SK-N-SH (cell line): ENCODE data around the gene DOCK10. TPM values are rescaled to one million over a fixed set of nuclear protein-coding genes. Genes with fewer than 3 reads are reported as not detected.

Source experiments
- CTCF ChIA-PET: fragments of 300-600, 350-600 bp; formaldehyde crosslinking; extraction: SDS; loops from one replicate; lab custom pipeline; 2021; lab: Yijun Ruan, JAX
- POLR2A ChIA-PET: fragments of 350-600 bp; sonication (Branson Sonifier 250); formaldehyde crosslinking; extraction: SDS; loops from one replicate; lab custom pipeline; 2020; ENCODE audit warnings: antibody characterized with exemption, inconsistent platforms; lab: Yijun Ruan, JAX
- DNase-seq: peaks from one replicate; pipeline ENCODE4 v3.0.0; 2012
- H2AFZ ChIP-seq: fragments of 200-600 bp; sonication (generic); 2 replicates; pipeline ENCODE4 v1.8.1; 2016; ENCODE audit warnings: antibody characterized with exemption, mild to moderate bottlenecking, low read depth
- H3F3A ChIP-seq: fragments of 200-600 bp; sonication (generic); replicated peaks from 2 replicates; pipeline ENCODE3; 2016; ENCODE audit warnings: antibody characterized with exemption, mild to moderate bottlenecking; ENCODE audit not compliant: insufficient read depth
- H3K27ac ChIP-seq, 2 experiments: fragments of 200-500 bp in 1 of 2; fragments of 200-600 bp in 1 of 2; sonication (Bioruptor generic) in 1 of 2; sonication (generic), shearing (Covaris generic) in 1 of 2; 2 replicates each; pipeline versions ENCODE4 v1.5.1 to v1.6.1; 2014 to 2016; ENCODE audit warnings: low read depth in 2 of 2, inconsistent platforms in 1 of 2, low read length in 1 of 2, mild to moderate bottlenecking in 1 of 2, mixed read lengths in 1 of 2
- H3K27me3 ChIP-seq: fragments of 200-600 bp; sonication (generic), shearing (Covaris generic); 2 replicates; pipeline ENCODE4 v1.6.1; 2016; ENCODE audit warnings: mixed run types; ENCODE audit not compliant: insufficient read depth
- H3K36me3 ChIP-seq, 2 experiments: fragments of 200-500 bp in 1 of 2; fragments of 200-600 bp in 1 of 2; sonication (Bioruptor generic) in 1 of 2; sonication (generic) in 1 of 2; replicated peaks in 1 of 2; 2 replicates each; pipeline versions ENCODE3 to v1.5.1; 2014 to 2016; ENCODE audit warnings: low read length in 1 of 2, mild to moderate bottlenecking in 1 of 2; ENCODE audit not compliant: insufficient read depth in 2 of 2, control insufficient read depth in 1 of 2
- H3K4me1 ChIP-seq, 2 experiments: fragments of 200-500 bp in 1 of 2; fragments of 200-600 bp in 1 of 2; sonication (Bioruptor generic) in 1 of 2; sonication (generic), shearing (Covaris generic) in 1 of 2; 2 replicates each; pipeline versions ENCODE4 v1.5.1 to v1.6.1; 2014 to 2016; ENCODE audit warnings: low read depth in 1 of 2, low read length in 1 of 2, mixed run types in 1 of 2; ENCODE audit not compliant: insufficient read depth in 2 of 2, control insufficient read depth in 1 of 2
- H3K4me2 ChIP-seq: fragments of 200-600 bp; sonication (generic), shearing (Covaris generic); 2 replicates; pipeline ENCODE4 v1.6.1; 2017; ENCODE audit warnings: mixed run types
- H3K4me3 ChIP-seq, 2 experiments: fragments of 200-500 bp in 1 of 2; fragments of 200-600 bp in 1 of 2; sonication (Bioruptor generic) in 1 of 2; sonication (generic), shearing (Covaris generic) in 1 of 2; 2 replicates each; pipeline versions ENCODE4 v1.5.1 to v1.8.1; 2014 to 2016; ENCODE audit warnings: low read depth in 2 of 2, inconsistent platforms in 1 of 2, low read length in 1 of 2, mild to moderate bottlenecking in 1 of 2, mixed read lengths in 1 of 2, moderate library complexity in 1 of 2
- H3K79me2 ChIP-seq: fragments of 200-600 bp; sonication (generic); 2 replicates; pipeline ENCODE4 v1.8.1; 2017; ENCODE audit warnings: mild to moderate bottlenecking; ENCODE audit not compliant: insufficient read depth
- H3K9ac ChIP-seq: fragments of 200-600 bp; sonication (generic); 2 replicates; pipeline ENCODE4 v1.6.1; 2017; ENCODE audit warnings: mixed run types
- H3K9me2 ChIP-seq: fragments of 200-600 bp; sonication (generic); 2 replicates; pipeline ENCODE4 v1.6.1; 2017; ENCODE audit warnings: mixed run types
- H3K9me3 ChIP-seq: fragments of 200-600 bp; sonication (generic); 2 replicates; pipeline ENCODE4 v1.6.1; 2017; ENCODE audit warnings: mixed run types, mild to moderate bottlenecking, moderate library complexity
- H4K20me1 ChIP-seq: fragments of 200-600 bp; sonication (generic); 2 replicates; pipeline ENCODE4 v1.6.1; 2017; ENCODE audit warnings: mild to moderate bottlenecking, mixed run types; ENCODE audit not compliant: insufficient read depth
- CHD2 ChIP-seq: fragments of 150-350 bp; IDR thresholded peaks from 2 replicates; pipeline ENCODE4 v1.6.1; 2018; ENCODE audit warnings: low read length; ENCODE audit not compliant: partially characterized antibody
- ELF1 ChIP-seq: IDR thresholded peaks from 2 replicates; pipeline ENCODE4 v1.4.0; 2012
- EP300 ChIP-seq, 2 experiments: IDR thresholded peaks; 2 replicates each; pipeline versions ENCODE4 v1.4.0 to v1.6.1; 2012; ENCODE audit warnings: borderline replicate concordance in 1 of 2, low read depth in 1 of 2, low read length in 1 of 2
- FOXJ3 ChIP-seq: sonication (generic); formaldehyde crosslinking; IDR thresholded peaks from 2 replicates; pipeline ENCODE4 v1.5.1; 2020; ENCODE audit warnings: mild to moderate bottlenecking, missing genetic modification reagents
- GATA2 ChIP-seq: sonication (generic); formaldehyde crosslinking; IDR thresholded peaks from 2 replicates; pipeline ENCODE4 v1.5.0; 2020; ENCODE audit warnings: mild to moderate bottlenecking, missing genetic modification reagents
- JUND ChIP-seq: IDR thresholded peaks from 2 replicates; pipeline ENCODE4 v1.4.0; 2012
- MEF2A ChIP-seq: IDR thresholded peaks from 2 replicates; pipeline ENCODE4 v1.4.0; 2012; ENCODE audit warnings: low read depth, borderline replicate concordance
- NRF1 ChIP-seq: IDR thresholded peaks from 2 replicates; pipeline ENCODE4 v1.6.1; 2012; ENCODE audit warnings: low read depth, mild to moderate bottlenecking, low read length
- POLR2AphosphoS5 ChIP-seq: IDR thresholded peaks from 2 replicates; pipeline ENCODE4 v1.6.1; 2012; ENCODE audit warnings: low read depth, low read length
- RAD21 ChIP-seq: IDR thresholded peaks from 2 replicates; pipeline ENCODE4 v1.6.1; 2012; ENCODE audit warnings: mild to moderate bottlenecking, low read length
- RCOR1 ChIP-seq: fragments of 150-350 bp; IDR thresholded peaks from 2 replicates; pipeline ENCODE4 v1.6.1; 2017; ENCODE audit warnings: antibody characterized with exemption, low read length
- RXRA ChIP-seq: IDR thresholded peaks from 2 replicates; pipeline ENCODE4 v1.4.0; 2012; ENCODE audit warnings: low read depth, mild to moderate bottlenecking, borderline replicate concordance
- TCF12 ChIP-seq: IDR thresholded peaks from 2 replicates; pipeline ENCODE4 v1.4.0; 2012
- TEAD4 ChIP-seq: IDR thresholded peaks from 2 replicates; pipeline ENCODE4 v1.4.0; 2012; ENCODE audit warnings: mild to moderate bottlenecking, borderline replicate concordance; ENCODE audit not compliant: insufficient read depth
- YY1 ChIP-seq: IDR thresholded peaks from 2 replicates; pipeline ENCODE4 v1.4.0; 2012; ENCODE audit warnings: low read depth, mild to moderate bottlenecking
- WGBS: methylation state at CpG from one replicate; pipeline ENCODE4 v1.1.6; 2017; ENCODE audit warnings: low lambda C conversion rate; 5-methylcytosine and 5-hydroxymethylcytosine counted together
- polyA plus RNA-seq, 3 experiments: library from polyadenylated mRNA; depleted of rRNA; stranded (reverse); fragments of >200 nt; gene quantifications; 2 replicates each; pipeline ENCODE4 v1.2.3, GENCODE V29; 2012
- TF ChIP-seq, protein P1 (sequence below): fragments of 200-600 bp; sonication (generic); IDR thresholded peaks from 2 replicates; pipeline ENCODE4 v1.6.1; 2017; ENCODE audit warnings: antibody characterized with exemption, mild to moderate bottlenecking, moderate library complexity
- TF ChIP-seq, protein P2 (sequence below): IDR thresholded peaks from 2 replicates; pipeline ENCODE4; 2012

DOCK10 gene
- polyA plus RNA-seq, 1 of the 3 experiments (the other 2 are of a cell fraction) = 24.1 TPM

DNA sequence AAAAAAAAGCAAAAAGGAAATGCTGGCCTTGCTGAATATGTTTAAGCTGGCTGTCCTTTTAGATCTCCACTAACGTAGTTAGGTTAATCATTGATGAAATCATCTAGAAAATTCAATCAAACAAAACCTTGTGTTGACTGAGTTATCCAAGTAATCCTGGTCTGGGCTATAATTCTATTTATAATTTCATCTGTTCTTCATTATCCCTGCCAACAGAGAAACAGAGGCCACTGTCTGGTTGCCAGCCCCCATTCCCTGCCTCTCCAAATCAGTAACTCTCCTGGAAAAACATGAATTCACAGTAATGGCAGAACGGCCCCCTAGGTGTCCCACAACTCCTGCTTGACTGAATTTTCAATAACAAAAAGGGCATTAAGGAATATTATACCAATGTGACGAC lies 24.6 kb downstream of the DOCK10 start:
- H3K27ac ChIP-seq = peak overlapping the region; percentile 72 to 76; a peak in 3 of 4 replicates
- H3K4me2 ChIP-seq = peak overlapping the region; percentile 46
- ChIA-PET POLR2A (no interaction called here), CTCF (interaction anchor here (0.7 to 9.8 kb wide), 11 partner anchors 8 to 270 kb away, joined by 3 to 78 read pairs (median 4); no protein-coding TSS in a partner anchor)
- no peaks in the 10 kb centered on the region for H4K20me1 ChIP-seq
- H3K4me3 ChIP-seq = no peak overlapping the region
- H3K9me3 ChIP-seq = no peaks in the 10 kb centered on the region
- TF ChIP-seq FOXJ3 (CRISPR knock-in tag) (peak; percentile 75; the same call in 1 of the 2 replicates), NRF1 (no peak), CHD2 (peak; percentile 74), JUND (no peak), EP300 (IDR thresholded peaks at IDR 0.05; ENCODE audit: borderline replicate concordance in 1 of 2, low read depth in 1 of 2, low read length in 1 of 2) (peak; percentile 59 to 92; a peak in 3 of 4 replicates), GATA2 (CRISPR knock-in tag) (peak; percentile 79), RXRA (0 out of 2 replicates have a peak, but pooled peaks have one; percentile 12), TCF12 (peak; percentile 91), POLR2AphosphoS5 (peak; percentile 73; the same call in 1 of the 2 replicates), ELF1 (no peak), RAD21 (peak; percentile 72), RCOR1 (peak; percentile 79), TEAD4 (peak; percentile 40; the same call in 1 of the 2 replicates), MEF2A (peak; percentile 55; the same call in 1 of the 2 replicates), YY1 (no peak)
- TF ChIP-seq, protein P1, sequence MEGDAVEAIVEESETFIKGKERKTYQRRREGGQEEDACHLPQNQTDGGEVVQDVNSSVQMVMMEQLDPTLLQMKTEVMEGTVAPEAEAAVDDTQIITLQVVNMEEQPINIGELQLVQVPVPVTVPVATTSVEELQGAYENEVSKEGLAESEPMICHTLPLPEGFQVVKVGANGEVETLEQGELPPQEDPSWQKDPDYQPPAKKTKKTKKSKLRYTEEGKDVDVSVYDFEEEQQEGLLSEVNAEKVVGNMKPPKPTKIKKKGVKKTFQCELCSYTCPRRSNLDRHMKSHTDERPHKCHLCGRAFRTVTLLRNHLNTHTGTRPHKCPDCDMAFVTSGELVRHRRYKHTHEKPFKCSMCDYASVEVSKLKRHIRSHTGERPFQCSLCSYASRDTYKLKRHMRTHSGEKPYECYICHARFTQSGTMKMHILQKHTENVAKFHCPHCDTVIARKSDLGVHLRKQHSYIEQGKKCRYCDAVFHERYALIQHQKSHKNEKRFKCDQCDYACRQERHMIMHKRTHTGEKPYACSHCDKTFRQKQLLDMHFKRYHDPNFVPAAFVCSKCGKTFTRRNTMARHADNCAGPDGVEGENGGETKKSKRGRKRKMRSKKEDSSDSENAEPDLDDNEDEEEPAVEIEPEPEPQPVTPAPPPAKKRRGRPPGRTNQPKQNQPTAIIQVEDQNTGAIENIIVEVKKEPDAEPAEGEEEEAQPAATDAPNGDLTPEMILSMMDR = peak; percentile 52
- TF ChIP-seq, protein P2, sequence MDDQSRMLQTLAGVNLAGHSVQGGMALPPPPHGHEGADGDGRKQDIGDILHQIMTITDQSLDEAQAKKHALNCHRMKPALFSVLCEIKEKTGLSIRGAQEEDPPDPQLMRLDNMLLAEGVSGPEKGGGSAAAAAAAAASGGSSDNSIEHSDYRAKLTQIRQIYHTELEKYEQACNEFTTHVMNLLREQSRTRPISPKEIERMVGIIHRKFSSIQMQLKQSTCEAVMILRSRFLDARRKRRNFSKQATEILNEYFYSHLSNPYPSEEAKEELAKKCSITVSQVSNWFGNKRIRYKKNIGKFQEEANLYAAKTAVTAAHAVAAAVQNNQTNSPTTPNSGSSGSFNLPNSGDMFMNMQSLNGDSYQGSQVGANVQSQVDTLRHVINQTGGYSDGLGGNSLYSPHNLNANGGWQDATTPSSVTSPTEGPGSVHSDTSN = peak; percentile 26; the same call in 1 of the 2 replicates
- no peak overlapping the region for H3K9ac ChIP-seq
- H3K9me2 ChIP-seq = no peaks in the 10 kb centered on the region
- peaks cover 24% of the 10 kb centered on the region for H3F3A ChIP-seq
- H3K4me1 ChIP-seq = peaks cover 7 to 8% of the 10 kb centered on the region in 2 experiments; a peak in 2 of 4 replicates
- WGBS = 13% methylated on average over 3 of the region's 3 CpGs
- DNase-seq = peak; percentile 65
- no peaks in the 10 kb centered on the region for H3K36me3 ChIP-seq
- no peaks in the 10 kb centered on the region for H3K27me3 ChIP-seq
- H3K79me2 ChIP-seq = peaks cover 75% of the 10 kb centered on the region
- H2AFZ ChIP-seq = no peak overlapping the region
